Suprapubic skin (tissue), 3 donors: ENCODE results near the gene MPHOSPH6.

Source experiments
- CTCF ChIP-seq, 2 donors: fragments of 200-600 bp in 1 of 2; fragments of 450-650 bp in 1 of 2; sonication (generic) in 1 of 2; IDR thresholded peaks; one replicate each; pipeline ENCODE4 v1.5.1; 2016 to 2019; ENCODE audit warnings: antibody characterized with exemption in 2 of 2, mild to moderate bottlenecking in 1 of 2, moderate library complexity in 1 of 2
- POLR2A ChIP-seq, 2 donors: fragments of 450-650 bp; IDR thresholded peaks; one replicate each; pipeline ENCODE4 v1.6.1; 2017; ENCODE audit warnings: antibody characterized with exemption in 2 of 2, mild to moderate bottlenecking in 2 of 2, moderate library complexity in 2 of 2

GRCh38 chr16:82201351-82201750 lies 31.3 kb upstream of the MPHOSPH6 start:
- TF ChIP-seq CTCF (IDR thresholded peaks at IDR 0.05) (no peak), POLR2A (IDR thresholded peaks at IDR 0.05) (no peak)
